Dendritic cell treated with granulocyte-macrophage colony-stimulating factor and Interleukin-4, amounts not matched to agents 40 ng/mL and 50 ng/mL, for 4 days (primary cell): ENCODE results near the gene NEDD4L.

Experiments
- H3K27ac Mint-ChIP-seq: one replicate; pipeline ENCODE4 v1.8.0; 2022; ENCODE audit warnings: mild to moderate bottlenecking, mixed read lengths
- H3K27me3 Mint-ChIP-seq: one replicate; pipeline ENCODE4 v1.8.0; 2022; ENCODE audit warnings: mild to moderate bottlenecking, mixed read lengths
- H3K36me3 Mint-ChIP-seq: one replicate; pipeline ENCODE4 v1.8.0; 2022; ENCODE audit warnings: low read depth, mixed read lengths
- H3K4me1 Mint-ChIP-seq: one replicate; pipeline ENCODE4 v1.8.0; 2022; ENCODE audit warnings: low read depth, mixed read lengths
- H3K4me3 Mint-ChIP-seq: one replicate; pipeline ENCODE4 v1.8.0; 2022; ENCODE audit warnings: mild to moderate bottlenecking, moderate library complexity, mixed read lengths
- H3K9me3 Mint-ChIP-seq: one replicate; pipeline ENCODE4 v1.8.0; 2022; ENCODE audit warnings: mixed read lengths
- intact Hi-C: fragments of 100-400 bp; cut with micrococcal nuclease; formaldehyde crosslinking; loops from one replicate; pipeline ENCODE4 v1.15.0; 2022

The NEDD4L gene

DNA sequence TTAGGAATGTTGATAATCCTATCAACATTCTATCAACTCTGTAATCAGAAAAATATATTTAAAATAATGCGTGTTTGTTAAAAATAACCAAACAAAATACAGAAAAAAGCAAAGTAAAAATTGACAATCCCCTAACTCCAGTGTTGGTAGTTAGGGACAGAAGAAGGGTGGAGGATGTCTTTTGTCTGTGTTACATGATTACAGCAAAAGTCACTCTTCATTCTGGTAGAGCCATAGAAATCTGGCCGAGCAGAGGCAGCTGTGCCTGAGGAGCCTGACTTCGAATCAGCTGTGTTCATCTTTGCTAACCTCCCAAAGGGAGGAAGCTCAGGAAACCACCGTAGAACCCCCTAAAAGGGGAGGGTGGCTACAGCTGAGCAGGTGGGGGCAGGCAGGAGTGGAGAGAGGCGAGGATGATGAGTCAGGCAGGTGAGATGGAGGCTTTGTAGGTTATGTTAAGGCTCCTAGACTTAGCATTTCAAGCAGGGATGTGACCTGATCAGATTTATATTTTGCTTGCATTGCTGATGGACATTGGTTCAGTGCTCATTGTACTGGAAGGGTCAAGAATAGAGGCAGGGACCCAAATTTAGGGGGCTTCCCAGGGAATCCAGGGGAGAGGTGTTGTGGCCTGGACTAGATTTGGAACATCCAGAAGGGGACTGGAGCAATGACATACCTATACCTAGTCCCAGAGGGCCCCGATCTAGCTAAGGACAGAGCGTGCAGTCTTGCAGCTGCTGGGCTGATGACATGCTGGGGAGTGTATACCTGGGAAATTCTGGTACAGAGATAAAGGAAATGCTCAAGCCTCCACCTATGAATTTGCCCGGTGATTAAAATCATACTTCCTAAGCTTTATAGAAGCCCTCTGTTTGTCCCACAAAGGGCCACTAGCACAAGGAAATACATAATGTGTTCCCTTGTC, 95.7 kb downstream of the NEDD4L start:
- H3K4me3 Mint-ChIP-seq: no peak overlapping the region
- H3K9me3 Mint-ChIP-seq: no peaks in the 10 kb centered on the region
- H3K27me3 Mint-ChIP-seq: peaks cover 1% of the 10 kb centered on the region
- H3K27ac Mint-ChIP-seq: no peak overlapping the region
- no peaks in the 10 kb centered on the region for H3K36me3 Mint-ChIP-seq
- peaks cover 4% of the 10 kb centered on the region for H3K4me1 Mint-ChIP-seq
- intact Hi-C loops: loop anchor here (5.0 kb wide), 1 partner anchor 183 kb away; no protein-coding TSS in a partner anchor

DNA sequence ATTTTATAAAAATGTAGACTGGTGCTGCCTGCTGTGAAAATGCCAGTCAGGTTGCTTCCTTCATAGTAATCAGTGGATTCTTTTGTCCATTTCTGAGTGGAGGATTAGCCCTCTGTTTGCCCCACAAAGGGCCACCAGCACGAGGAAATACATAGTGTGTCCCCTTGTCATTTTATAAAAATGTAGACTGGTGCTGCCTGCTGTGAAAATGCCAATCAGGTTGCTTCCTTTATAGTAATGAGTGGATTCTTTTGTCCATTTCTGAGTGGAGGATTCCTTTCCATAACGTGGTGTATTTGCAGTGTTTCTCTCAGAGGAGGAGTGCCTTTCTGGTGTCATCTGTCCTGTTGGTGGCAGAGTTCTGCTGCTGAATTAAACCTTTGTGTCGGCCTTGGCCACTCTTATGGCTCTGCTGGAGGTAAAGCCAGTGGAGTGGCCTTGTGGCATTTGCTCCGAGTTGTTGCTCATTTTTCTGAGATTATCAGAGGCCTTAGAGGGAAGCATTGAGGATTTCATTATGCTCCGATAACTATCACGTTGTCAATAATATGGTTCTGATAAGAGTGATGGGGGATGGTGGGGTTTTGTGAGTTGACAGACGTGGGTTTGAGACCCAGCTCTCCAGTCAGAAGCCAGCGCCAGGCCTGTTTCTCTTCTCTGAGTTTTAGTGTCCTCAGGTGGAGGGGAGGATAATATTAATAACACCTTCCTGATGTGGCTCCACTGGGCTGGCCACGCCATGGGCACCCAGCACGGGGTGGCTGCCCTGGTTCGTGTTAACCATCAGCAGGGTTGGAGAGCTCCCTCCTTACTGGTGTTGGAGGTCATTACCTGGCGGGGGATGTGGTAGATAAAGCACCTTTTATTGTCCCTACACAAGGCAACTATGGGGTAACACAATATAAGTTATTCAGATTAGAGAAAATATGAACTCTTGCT, 96.6 kb downstream of the NEDD4L start:
- no peak overlapping the region for H3K27ac Mint-ChIP-seq

DNA sequence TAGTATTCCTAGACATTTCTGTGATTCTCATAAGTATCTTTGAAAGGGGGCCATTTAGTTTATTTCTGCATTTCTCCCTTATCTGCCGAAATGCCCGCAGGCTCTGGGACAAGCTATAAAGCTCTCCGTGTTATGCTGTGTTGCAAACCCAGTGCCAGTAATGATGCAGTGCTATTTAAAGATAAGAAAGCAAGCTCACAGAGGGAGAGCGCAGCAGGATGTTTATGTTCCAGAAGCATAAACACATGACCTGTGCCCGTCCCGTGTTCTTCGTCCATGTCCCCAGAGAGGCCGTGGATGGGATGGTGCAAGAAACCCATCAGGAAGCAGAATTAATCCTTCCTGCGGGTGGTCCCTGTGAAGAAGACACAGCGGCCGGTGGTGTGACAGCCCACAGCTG, 99.4 kb downstream of the NEDD4L start:
- H3K4me3 Mint-ChIP-seq: no peak overlapping the region
- H3K9me3 Mint-ChIP-seq: no peaks in the 10 kb centered on the region
- peaks cover 1% of the 10 kb centered on the region for H3K27me3 Mint-ChIP-seq
- intact Hi-C loops: no loop called here
- no peak overlapping the region for H3K27ac Mint-ChIP-seq
- peaks cover under 1% of the 10 kb centered on the region for H3K4me1 Mint-ChIP-seq
- H3K36me3 Mint-ChIP-seq: no peaks in the 10 kb centered on the region

More for the DNA sequence above, 96.6 kb downstream of the NEDD4L start:
- Mint-ChIP-seq H3K27me3 (peaks cover 1% of the 10 kb centered on the region), H3K9me3 (no peaks in the 10 kb centered on the region), H3K36me3 (no peaks in the 10 kb centered on the region), H3K4me3 (no peak overlapping the region), H3K4me1 (peaks cover under 1% of the 10 kb centered on the region)
- intact Hi-C loops: no loop called here

DNA sequence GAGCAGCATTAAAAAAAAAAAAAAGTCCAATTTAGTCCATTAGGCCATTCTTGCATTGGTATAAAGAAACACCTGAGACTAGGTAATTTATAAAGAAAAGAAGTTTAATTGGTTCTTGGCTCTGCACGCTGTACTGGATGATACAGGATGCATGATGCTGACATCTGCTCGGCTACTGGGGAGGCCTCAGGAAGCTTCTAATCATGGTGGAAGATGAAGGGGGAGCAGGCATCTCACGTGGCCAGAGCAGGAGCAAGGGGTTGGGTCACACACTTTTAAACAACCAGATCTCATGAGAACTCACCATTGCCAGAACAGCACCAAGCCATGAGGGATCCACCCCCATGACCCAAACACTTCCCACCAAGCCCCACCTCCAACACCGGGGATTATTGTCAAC, 100.1 kb downstream of the NEDD4L start:
- H3K9me3 Mint-ChIP-seq: no peaks in the 10 kb centered on the region
- H3K4me3 Mint-ChIP-seq: no peak overlapping the region
- intact Hi-C loops: no loop called here
- H3K36me3 Mint-ChIP-seq: no peaks in the 10 kb centered on the region
- peaks cover 1% of the 10 kb centered on the region for H3K27me3 Mint-ChIP-seq
- no peak overlapping the region for H3K27ac Mint-ChIP-seq
- H3K4me1 Mint-ChIP-seq: peaks cover 8% of the 10 kb centered on the region

DNA sequence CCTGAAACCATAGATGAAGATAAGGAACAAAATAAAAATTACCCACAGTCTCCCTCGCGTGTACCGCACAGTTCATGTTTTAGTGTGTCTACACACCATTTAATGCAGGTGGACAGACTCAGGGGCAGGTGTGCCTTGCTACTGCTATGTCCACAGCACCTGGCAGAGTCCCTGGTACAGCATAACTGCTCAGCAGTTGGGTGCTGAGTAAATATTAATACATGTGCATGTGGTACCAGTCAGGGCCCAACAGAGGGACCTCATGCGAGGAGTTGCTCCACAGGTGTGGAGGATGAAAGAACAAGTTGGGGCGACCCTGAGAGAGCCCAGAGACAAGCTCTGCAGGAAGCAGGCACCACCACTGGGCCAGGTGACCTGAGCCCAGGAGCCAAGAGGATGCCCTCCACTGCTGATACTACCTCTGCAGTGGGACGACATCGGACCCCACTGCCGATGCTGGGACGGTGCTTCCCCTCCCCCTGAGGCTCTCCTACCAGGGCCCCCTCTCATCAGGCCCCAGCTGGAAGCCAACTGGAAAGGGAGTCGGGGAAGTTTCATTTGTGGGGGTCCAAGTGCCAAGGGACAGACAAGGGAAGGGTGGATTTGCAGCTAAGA, 100.8 kb downstream of the NEDD4L start:
- Mint-ChIP-seq H3K27me3 (peaks cover 1% of the 10 kb centered on the region), H3K9me3 (no peaks in the 10 kb centered on the region), H3K27ac (no peak overlapping the region), H3K4me3 (no peak overlapping the region), H3K36me3 (no peaks in the 10 kb centered on the region), H3K4me1 (peaks cover 11% of the 10 kb centered on the region)
- intact Hi-C loops: no loop called here

DNA sequence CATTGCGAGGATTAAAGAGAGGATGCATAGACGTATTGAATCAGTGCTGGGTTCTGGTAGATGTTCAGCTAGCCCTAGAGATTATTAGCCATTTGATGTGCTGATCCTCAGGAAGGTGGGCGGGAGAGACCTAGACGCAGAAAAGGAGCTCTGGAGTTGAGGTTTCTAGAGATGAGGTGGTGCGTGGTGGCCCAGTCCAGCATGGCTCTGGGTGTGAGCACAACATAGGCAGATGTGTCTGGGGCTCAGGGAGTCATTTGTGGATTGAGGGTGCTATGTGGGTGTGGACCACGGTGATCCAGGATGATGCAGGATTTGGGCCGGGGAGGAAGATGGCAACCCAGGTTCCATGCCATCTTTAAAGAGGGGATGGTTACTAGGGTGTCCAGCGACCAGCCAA, 102.1 kb downstream of the NEDD4L start:
- H3K4me3 Mint-ChIP-seq: no peak overlapping the region
- peaks cover 11% of the 10 kb centered on the region for H3K4me1 Mint-ChIP-seq
- no peak overlapping the region for H3K27ac Mint-ChIP-seq
- no peaks in the 10 kb centered on the region for H3K27me3 Mint-ChIP-seq
- no peaks in the 10 kb centered on the region for H3K36me3 Mint-ChIP-seq
- intact Hi-C loops: no loop called here
- H3K9me3 Mint-ChIP-seq: no peaks in the 10 kb centered on the region

DNA sequence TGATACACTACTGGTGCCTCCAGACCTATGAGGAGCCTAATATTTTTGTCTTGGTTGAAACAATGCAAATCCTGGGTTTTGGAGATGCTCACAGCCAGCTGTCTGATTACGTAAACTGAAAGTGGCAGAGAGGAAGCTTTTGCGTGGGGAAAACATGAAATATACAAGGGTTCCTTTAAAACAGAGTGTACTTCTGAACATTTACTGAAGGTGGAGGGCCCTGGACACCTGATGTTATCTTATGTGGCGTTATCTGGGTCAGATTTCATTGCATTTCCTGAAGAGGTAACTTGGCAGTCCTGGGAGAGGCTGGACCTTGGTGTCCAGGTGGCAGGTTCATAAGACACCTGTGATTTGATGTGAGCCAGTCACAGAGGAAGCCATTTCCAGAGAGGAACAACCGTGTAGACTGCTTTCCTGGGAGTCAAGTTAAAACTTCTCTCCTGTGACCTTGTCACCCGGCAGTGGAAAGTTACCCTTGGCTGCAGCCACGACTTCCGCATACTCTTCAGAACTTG, 105.0 kb downstream of the NEDD4L start:
- H3K4me1 Mint-ChIP-seq: peaks cover 11% of the 10 kb centered on the region
- no peaks in the 10 kb centered on the region for H3K27me3 Mint-ChIP-seq
- intact Hi-C loops: no loop called here
- no peaks in the 10 kb centered on the region for H3K9me3 Mint-ChIP-seq
- no peaks in the 10 kb centered on the region for H3K36me3 Mint-ChIP-seq
- no peak overlapping the region for H3K4me3 Mint-ChIP-seq
- H3K27ac Mint-ChIP-seq: no peak overlapping the region

DNA sequence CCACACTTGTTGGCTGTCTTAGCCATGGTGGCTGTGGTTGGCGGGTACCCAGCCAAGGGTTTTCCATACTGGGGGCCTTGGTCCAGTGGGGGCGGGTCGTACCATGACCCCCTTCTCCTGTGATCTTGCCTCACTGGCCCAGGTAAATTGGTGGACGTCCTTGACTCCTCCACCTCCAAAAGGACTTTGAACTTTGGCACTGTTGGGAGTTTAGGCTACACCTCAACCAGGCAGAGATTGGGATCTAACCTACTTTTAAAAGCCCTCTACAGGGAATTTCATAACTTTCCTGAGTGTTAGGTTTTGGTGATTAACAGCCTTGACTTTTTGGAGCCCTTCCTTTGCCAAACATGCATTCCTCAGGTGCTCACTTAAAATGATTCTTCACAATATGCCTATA, 106.7 kb downstream of the NEDD4L start:
- intact Hi-C loops: no loop called here
- Mint-ChIP-seq H3K27ac (no peak overlapping the region), H3K4me1 (peaks cover 11% of the 10 kb centered on the region), H3K27me3 (no peaks in the 10 kb centered on the region), H3K4me3 (no peak overlapping the region), H3K9me3 (no peaks in the 10 kb centered on the region), H3K36me3 (no peaks in the 10 kb centered on the region)

DNA sequence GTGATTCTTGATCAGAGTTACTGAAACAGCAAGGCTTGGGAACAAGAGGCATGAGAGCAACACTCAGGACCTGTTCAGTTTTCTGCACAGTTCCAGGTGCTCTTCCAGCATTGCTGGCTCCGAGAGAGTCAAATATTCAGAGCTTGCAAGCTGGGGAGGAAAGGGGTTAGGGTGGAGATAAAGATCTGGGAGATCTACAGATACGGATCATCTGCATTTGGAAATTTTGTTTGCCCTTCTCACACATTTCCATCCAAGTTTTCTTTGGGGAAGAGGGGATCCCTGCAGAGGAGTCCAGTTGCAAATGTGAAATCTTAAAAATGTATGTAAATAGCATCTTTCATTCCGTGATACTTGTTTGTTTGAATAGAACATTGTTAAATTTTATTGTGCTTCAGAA, 108.2 kb downstream of the NEDD4L start:
- Mint-ChIP-seq H3K27ac (no peak overlapping the region), H3K9me3 (no peaks in the 10 kb centered on the region), H3K27me3 (no peaks in the 10 kb centered on the region), H3K4me1 (peaks cover 11% of the 10 kb centered on the region), H3K36me3 (no peaks in the 10 kb centered on the region), H3K4me3 (no peak overlapping the region)
- intact Hi-C loops: no loop called here

DNA sequence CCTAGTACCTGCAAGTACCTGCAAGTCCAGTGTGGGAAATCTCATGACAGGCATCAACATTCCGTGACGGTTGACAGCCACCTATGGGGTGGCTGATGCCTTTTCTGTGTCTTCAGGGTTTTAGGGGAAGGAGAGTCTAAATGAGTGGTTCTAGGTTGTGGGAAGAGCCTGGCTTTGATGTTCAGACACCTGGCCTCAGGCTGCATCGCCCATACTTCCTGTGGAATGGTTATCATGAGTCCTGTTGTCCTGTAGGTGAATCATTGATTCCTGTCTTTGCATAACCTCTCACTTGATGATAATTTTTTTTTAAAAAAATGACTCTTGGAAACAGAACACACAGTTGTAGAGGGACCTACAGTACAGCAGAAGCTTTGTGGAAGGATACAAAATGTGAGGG, 108.9 kb downstream of the NEDD4L start:
- peaks cover 11% of the 10 kb centered on the region for H3K4me1 Mint-ChIP-seq
- no peaks in the 10 kb centered on the region for H3K36me3 Mint-ChIP-seq
- H3K9me3 Mint-ChIP-seq: no peaks in the 10 kb centered on the region
- H3K27me3 Mint-ChIP-seq: no peaks in the 10 kb centered on the region
- no peak overlapping the region for H3K4me3 Mint-ChIP-seq
- intact Hi-C loops: no loop called here
- no peak overlapping the region for H3K27ac Mint-ChIP-seq

DNA sequence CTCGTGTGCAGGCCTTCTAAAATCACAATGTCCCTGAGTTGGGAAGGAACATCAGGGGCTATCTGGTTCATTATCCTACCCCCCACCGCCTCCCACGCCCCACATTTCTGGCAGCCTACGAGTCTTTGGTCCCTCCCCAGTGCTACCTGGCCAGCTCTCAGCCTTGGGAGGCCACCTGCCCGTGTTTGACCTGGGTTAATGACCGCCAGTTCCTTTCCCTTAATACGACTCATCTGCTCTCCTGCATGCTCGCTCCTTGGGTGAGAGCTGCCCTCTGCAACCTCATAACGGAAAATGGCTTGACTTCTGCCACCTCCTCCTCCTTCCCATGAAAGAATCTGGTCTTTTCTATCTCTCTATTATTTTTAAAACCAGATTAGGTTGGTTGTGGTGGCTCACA, 112.5 kb downstream of the NEDD4L start:
- Mint-ChIP-seq H3K9me3 (no peaks in the 10 kb centered on the region), H3K36me3 (no peaks in the 10 kb centered on the region), H3K4me1 (no peaks in the 10 kb centered on the region), H3K27me3 (peaks cover 2% of the 10 kb centered on the region), H3K4me3 (no peak overlapping the region), H3K27ac (no peak overlapping the region)
- intact Hi-C loops: no loop called here

DNA sequence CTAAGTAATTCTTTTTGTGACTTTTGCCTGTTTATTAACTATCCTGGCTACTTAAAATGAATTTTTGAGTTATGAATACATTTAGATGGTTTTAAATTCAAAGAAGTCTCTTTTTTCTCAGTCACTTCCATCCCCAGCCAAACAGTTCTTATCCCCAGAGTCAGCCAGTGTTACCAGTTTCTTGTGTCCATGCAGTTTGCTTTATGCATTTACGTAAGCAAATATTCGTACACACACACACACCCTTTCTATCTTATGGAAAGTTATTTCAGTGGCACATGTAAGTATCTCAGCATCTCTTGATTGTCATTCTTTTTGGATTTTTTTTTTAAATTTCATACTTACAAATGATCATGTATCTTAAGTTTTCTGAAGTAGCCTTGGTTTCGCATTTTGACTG, 113.2 kb downstream of the NEDD4L start:
- Mint-ChIP-seq H3K27ac (no peak overlapping the region), H3K27me3 (peaks cover 2% of the 10 kb centered on the region), H3K4me3 (no peak overlapping the region), H3K9me3 (no peaks in the 10 kb centered on the region), H3K36me3 (no peaks in the 10 kb centered on the region), H3K4me1 (no peaks in the 10 kb centered on the region)
- intact Hi-C loops: no loop called here

DNA sequence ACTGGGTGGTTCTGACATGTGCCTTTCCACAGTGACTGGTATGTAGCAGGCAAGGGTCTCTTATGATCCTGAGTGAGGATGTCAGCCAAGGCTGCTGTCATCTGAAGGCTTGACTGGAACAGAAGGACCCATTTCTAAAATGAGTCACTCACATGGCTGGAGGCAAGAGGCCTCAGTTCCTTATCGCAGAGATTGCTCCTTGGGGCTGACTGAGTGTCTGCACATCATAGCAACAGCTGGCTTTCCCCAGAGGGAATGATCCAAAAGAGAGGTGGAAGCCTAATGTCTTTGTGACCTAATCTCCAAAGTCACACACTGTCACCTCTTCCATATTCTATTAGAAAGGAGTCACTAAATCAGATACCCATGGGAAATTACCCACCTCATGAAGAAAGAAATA, 114.0 kb downstream of the NEDD4L start:
- Mint-ChIP-seq H3K9me3 (no peaks in the 10 kb centered on the region), H3K4me1 (no peaks in the 10 kb centered on the region), H3K36me3 (no peaks in the 10 kb centered on the region), H3K27me3 (peaks cover 3% of the 10 kb centered on the region), H3K4me3 (no peak overlapping the region), H3K27ac (no peak overlapping the region)
- intact Hi-C loops: no loop called here

DNA sequence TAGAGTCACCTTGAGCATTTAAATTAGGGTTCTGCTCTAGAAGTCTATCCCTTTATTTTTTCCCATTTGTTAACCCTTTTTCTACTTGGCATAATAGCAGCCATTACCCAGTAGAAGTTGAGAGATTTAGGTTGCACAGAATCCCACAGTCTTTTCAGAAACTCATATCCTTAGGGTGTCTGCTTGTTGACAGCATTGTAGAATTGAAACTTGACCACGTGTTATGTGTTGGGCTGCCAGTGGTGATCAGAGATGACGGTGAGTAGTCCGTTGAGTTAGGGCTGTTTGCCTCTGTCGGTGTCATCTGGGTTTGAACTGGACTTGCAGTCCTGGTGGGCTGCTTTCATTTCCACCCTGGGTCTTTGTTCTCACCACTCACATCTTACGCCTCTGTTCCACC, 114.4 kb downstream of the NEDD4L start:
- no peaks in the 10 kb centered on the region for H3K9me3 Mint-ChIP-seq
- no peaks in the 10 kb centered on the region for H3K36me3 Mint-ChIP-seq
- peaks cover 3% of the 10 kb centered on the region for H3K27me3 Mint-ChIP-seq
- intact Hi-C loops: no loop called here
- H3K4me1 Mint-ChIP-seq: no peaks in the 10 kb centered on the region
- no peak overlapping the region for H3K4me3 Mint-ChIP-seq
- no peak overlapping the region for H3K27ac Mint-ChIP-seq
